Tibial nerve (tissue), 4 donors: ENCODE data around the gene REPIN1. TPM values are rescaled to one million over a fixed set of nuclear protein-coding genes. Genes with fewer than 3 reads are reported as not detected.

Experiments used
- DNase-seq, 2 donors: peaks; one replicate each; pipeline ENCODE4 v3.0.0-alpha.2; 2019; ENCODE audit warnings: low spot score in 2 of 2
- H3K27ac ChIP-seq, 4 donors: fragments of 200-600 bp; sonication (generic) in 3 of 4; one replicate each; pipeline ENCODE4 v1.5.1; 2017 to 2019; ENCODE audit warnings: mild to moderate bottlenecking in 1 of 4
- H3K27me3 ChIP-seq, 2 donors: fragments of 200-600 bp; sonication (generic) in 1 of 2; one replicate each; pipeline versions ENCODE4 v1.5.1 to v1.6.0; 2017 to 2019
- H3K36me3 ChIP-seq, 3 donors: fragments of 200-600 bp; sonication (generic); one replicate each; pipeline ENCODE4 v1.5.1; 2018 to 2019
- H3K4me1 ChIP-seq, 4 donors: fragments of 200-600 bp; sonication (generic) in 3 of 4; one replicate each; pipeline ENCODE4 v1.5.1; 2017 to 2019
- H3K4me3 ChIP-seq, 4 donors: fragments of 200-600 bp; sonication (generic) in 3 of 4; one replicate each; pipeline ENCODE4 v1.5.1; 2017 to 2019; ENCODE audit warnings: mild to moderate bottlenecking in 1 of 4, moderate library complexity in 1 of 4
- H3K9me3 ChIP-seq, 4 donors: fragments of 200-600 bp; sonication (generic) in 3 of 4; one replicate each; pipeline ENCODE4 v1.5.1; 2017 to 2019
- CTCF ChIP-seq, 5 experiments: fragments of 200-600 bp in 3 of 5; fragments of 450-650 bp in 2 of 5; sonication (generic) in 3 of 5; IDR thresholded peaks; one replicate each; pipeline ENCODE4 v1.5.1; 2016 to 2019; ENCODE audit warnings: antibody characterized with exemption in 5 of 5, mild to moderate bottlenecking in 3 of 5, moderate library complexity in 2 of 5
- EP300 ChIP-seq, 2 donors: sonication (generic); formaldehyde crosslinking; IDR thresholded peaks; one replicate each; pipeline ENCODE4 v1.6.1; 2017; ENCODE audit warnings: antibody characterized with exemption in 2 of 2, mild to moderate bottlenecking in 1 of 2
- POLR2A ChIP-seq, 2 donors: fragments of 450-650 bp; IDR thresholded peaks; one replicate each; pipeline ENCODE4 v1.6.1; 2017; ENCODE audit warnings: antibody characterized with exemption in 2 of 2, mild to moderate bottlenecking in 2 of 2, moderate library complexity in 2 of 2
- WGBS, 2 donors: methylation state at CpG; one replicate each; pipeline ENCODE4 v1.1.5; 2018; 5-methylcytosine and 5-hydroxymethylcytosine counted together
- total RNA-seq, 4 donors: library from RNA; depleted of rRNA; stranded (reverse); fragments of >200 nt; gene quantifications; one replicate each; pipeline ENCODE4 v1.1.0, GENCODE V29; 2016

REPIN1 gene
- total RNA-seq, 4 donors from 2014 or later = 65.8 to 70.2 (median 68.3) TPM

- no peak for TF ChIP-seq CTCF (IDR thresholded peaks at IDR 0.05)
- TF ChIP-seq POLR2A (IDR thresholded peaks at IDR 0.05) = no peak
- peak in 1 of 2 donors; percentile 11 for TF ChIP-seq EP300 (IDR thresholded peaks at IDR 0.05)
- Histone ChIP-seq H3K27ac (peak overlapping the region; percentile 80 to 91 (median 84)), H3K4me3 (peak overlapping the region; percentile 51 to 65 (median 58)), H3K9me3 (peaks cover 0 to 8% (median 0%) of the 10 kb centered on the region in 4 donors), H3K27me3 (peaks cover 0 to 3% of the 10 kb centered on the region in 2 donors), H3K4me1 (peaks cover 0 to 71% (median 19%) of the 10 kb centered on the region in 4 donors), H3K36me3 (peaks cover 0 to 19% (median 0%) of the 10 kb centered on the region in 3 donors)
- WGBS, 2 donors = 12 to 14% methylated on average over 23 to 35 of the region's 39 CpGs
- peak in 1 of 2 donors; percentile 29 for DNase-seq
Observed at GRCh38 chr7:150340024-150340749, 28.4 kb upstream of the REPIN1 start.

DNA sequence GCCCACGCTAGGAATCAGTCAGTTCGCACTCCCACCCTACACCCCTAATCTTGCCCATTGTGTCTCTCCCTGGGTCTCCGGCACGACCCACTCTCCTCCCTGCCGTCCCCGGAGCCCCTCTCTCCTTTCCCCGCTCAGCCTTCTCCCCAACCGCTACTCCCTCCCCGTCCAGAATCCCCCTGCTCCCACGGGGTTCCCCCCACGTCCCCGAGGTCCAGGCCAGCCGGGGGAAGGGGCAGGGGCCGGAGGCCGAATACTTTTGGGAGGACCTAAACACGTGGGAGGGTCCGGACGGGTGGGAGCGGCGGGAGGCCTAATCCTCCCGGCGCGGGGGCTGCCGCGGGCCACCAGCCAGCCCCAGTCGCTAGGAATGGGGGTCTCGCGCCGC lies 27.8 kb upstream of the REPIN1 start:
- peaks cover 0 to 64% (median 16%) of the 10 kb centered on the region in 4 donors for H3K4me1 ChIP-seq
- peaks cover 0 to 3% of the 10 kb centered on the region in 2 donors for H3K27me3 ChIP-seq
- peak overlapping the region; percentile 51 to 65 (median 58) for H3K4me3 ChIP-seq
- DNase-seq = no peak
- TF ChIP-seq EP300 (IDR thresholded peaks at IDR 0.05) = no peak
- no peak for TF ChIP-seq POLR2A (IDR thresholded peaks at IDR 0.05)
- TF ChIP-seq CTCF (IDR thresholded peaks at IDR 0.05) = no peak
- H3K36me3 ChIP-seq = peaks cover 0 to 19% (median 0%) of the 10 kb centered on the region in 3 donors
- 1 to 2% methylated on average over 29 of the region's 29 CpGs for WGBS, 2 donors
- H3K9me3 ChIP-seq = peaks cover 0 to 8% (median 0%) of the 10 kb centered on the region in 4 donors
- peak overlapping the region; percentile 80 to 91 (median 84) for H3K27ac ChIP-seq

- Histone ChIP-seq H3K4me3 (peak within 1 kb of the TSS; percentile 51 to 65 (median 58)), H3K27me3 (peaks cover 0 to 3% of the 10 kb centered on the region in 2 donors), H3K4me1 (peaks cover 0 to 60% (median 13%) of the 10 kb centered on the region in 4 donors), H3K9me3 (peaks cover 0 to 8% (median 0%) of the 10 kb centered on the region in 4 donors), H3K27ac (peak within 1 kb of the TSS; percentile 80 to 91 (median 84)), H3K36me3 (peaks cover 0 to 19% (median 0%) of the 10 kb centered on the region in 3 donors)
- 3 to 15% methylated on average over 44 to 49 of the region's 49 CpGs for WGBS, 2 donors
- no peak for DNase-seq
- TF ChIP-seq EP300 (IDR thresholded peaks at IDR 0.05) (peak in 1 of 2 donors; percentile 26), POLR2A (IDR thresholded peaks at IDR 0.05) (no peak), CTCF (IDR thresholded peaks at IDR 0.05) (no peak)
Observed at GRCh38 chr7:150341263-150342120, 27.1 kb upstream of the REPIN1 start, which contains the start of gene RARRES2. Gene RARRES2, minus strand, starts transcription at chr7:150341629. Its CDS starts 1,020 bp downstream, at chr7:150340609.

DNA sequence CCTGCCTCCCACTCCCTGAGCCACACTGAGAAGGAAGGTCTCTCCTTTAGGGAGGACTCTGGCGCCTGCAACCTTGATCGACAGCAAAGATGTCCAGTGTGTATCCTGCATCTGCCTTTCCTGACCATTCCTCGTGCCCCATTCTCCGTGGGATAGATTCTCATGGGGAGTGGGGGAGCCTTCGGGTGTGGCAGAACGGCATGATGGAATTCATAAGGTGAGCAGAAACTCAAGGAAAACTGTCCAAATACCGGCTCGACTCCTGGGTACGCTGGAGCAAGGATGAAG lies 26.6 kb upstream of the REPIN1 start:
- 81 to 84% methylated on average over 7 to 9 of the region's 9 CpGs for WGBS, 2 donors
- Histone ChIP-seq H3K36me3 (peaks cover 0 to 13% (median 0%) of the 10 kb centered on the region in 3 donors), H3K4me1 (peaks cover 0 to 56% (median 13%) of the 10 kb centered on the region in 4 donors), H3K9me3 (peaks cover 0 to 8% (median 0%) of the 10 kb centered on the region in 4 donors), H3K27ac (peak overlapping the region; percentile 77 to 91 (median 84)), H3K27me3 (peaks cover 0 to 3% of the 10 kb centered on the region in 2 donors), H3K4me3 (peak overlapping the region in 3 of 4 donors; percentile 51 to 65 (median 64))
- no peak for DNase-seq
- TF ChIP-seq POLR2A (IDR thresholded peaks at IDR 0.05) (no peak), EP300 (IDR thresholded peaks at IDR 0.05) (no peak), CTCF (IDR thresholded peaks at IDR 0.05) (no peak)
